OCI-LY1 (cell line): ENCODE measurements around the gene PPARGC1A.

Experiments used
- H2AFZ ChIP-seq: fragments of 200-600 bp; sonication (generic), shearing (Covaris generic); 2 replicates; pipeline ENCODE4 v1.6.0; 2014; ENCODE audit warnings: antibody characterized with exemption, mild to moderate bottlenecking, low read length
- H3F3A ChIP-seq: fragments of 200-600 bp; sonication (generic), shearing (Covaris generic); 2 replicates; pipeline ENCODE4 v1.6.0; 2014; ENCODE audit warnings: mild to moderate bottlenecking, antibody characterized with exemption, low read length, moderate library complexity; ENCODE audit not compliant: insufficient read depth
- H3K27ac ChIP-seq: fragments of 200-600 bp; sonication (generic); 2 replicates; pipeline ENCODE4 v1.5.1; 2014; ENCODE audit warnings: low read length, mixed run types, mild to moderate bottlenecking, low read depth; ENCODE audit not compliant: poor library complexity, severe bottlenecking
- H3K27me3 ChIP-seq: fragments of 200-600 bp; sonication (generic); 2 replicates; pipeline ENCODE4 v1.6.0; 2014; ENCODE audit warnings: antibody characterized with exemption, mild to moderate bottlenecking, low read length, moderate library complexity; ENCODE audit not compliant: insufficient read depth
- H3K36me3 ChIP-seq: fragments of 200-600 bp; sonication (generic); 2 replicates; pipeline ENCODE4 v1.6.1; 2014; ENCODE audit warnings: mild to moderate bottlenecking, antibody characterized with exemption, low read length, moderate library complexity, mixed read lengths; ENCODE audit not compliant: insufficient read depth
- H3K4me1 ChIP-seq: fragments of 200-600 bp; sonication (generic); 2 replicates; pipeline ENCODE4 v1.5.1; 2014; ENCODE audit warnings: mild to moderate bottlenecking, low read length, moderate library complexity; ENCODE audit not compliant: insufficient read depth, severe bottlenecking
- H3K4me2 ChIP-seq: fragments of 200-600 bp; sonication (generic), shearing (Covaris generic); 2 replicates; pipeline ENCODE4 v1.6.1; 2014; ENCODE audit warnings: low read length
- H3K4me3 ChIP-seq: fragments of 200-600 bp; sonication (generic); 2 replicates; pipeline ENCODE4 v1.5.1; 2014; ENCODE audit warnings: low read length, low read depth, mild to moderate bottlenecking, mixed read lengths; ENCODE audit not compliant: poor library complexity, severe bottlenecking
- H3K79me2 ChIP-seq: fragments of 200-600 bp; shearing (Covaris generic); 2 replicates; pipeline ENCODE4 v1.6.1; 2016; ENCODE audit warnings: mixed run types, low read length, mixed read lengths; ENCODE audit not compliant: insufficient read depth
- H3K9ac ChIP-seq: fragments of 200-600 bp; sonication (generic), shearing (Covaris generic); 2 replicates; pipeline ENCODE4 v1.6.1; 2014; ENCODE audit warnings: mild to moderate bottlenecking, low read length, mixed read lengths
- H3K9me2 ChIP-seq: fragments of 200-600 bp; sonication (generic), shearing (Covaris generic); 2 replicates; pipeline ENCODE4 v1.6.1; 2014; ENCODE audit warnings: low read depth, mild to moderate bottlenecking, low read length, mixed read lengths
- H3K9me3 ChIP-seq: fragments of 200-600 bp; shearing (Covaris generic); 2 replicates; pipeline ENCODE4 v1.6.1; 2014; ENCODE audit warnings: low read length, mixed read lengths
- H4K20me1 ChIP-seq: fragments of 200-600 bp; sonication (generic), shearing (Covaris generic); 2 replicates; pipeline ENCODE4 v1.6.0; 2016; ENCODE audit warnings: mild to moderate bottlenecking, low read length; ENCODE audit not compliant: insufficient read depth
- EZH2 ChIP-seq: fragments of 200-600 bp; sonication (generic), shearing (Covaris generic); IDR thresholded peaks from 2 replicates; pipeline ENCODE4 v1.8.0; 2017; ENCODE audit warnings: borderline replicate concordance, mixed run types, mild to moderate bottlenecking, antibody characterized with exemption, low read length, moderate library complexity, mixed read lengths
- TF ChIP-seq, protein P1 (sequence below): fragments of 200-600 bp; sonication (generic), shearing (Covaris generic); IDR thresholded peaks from 2 replicates; pipeline ENCODE4 v1.5.1; 2017; ENCODE audit warnings: mild to moderate bottlenecking, antibody characterized with exemption, low read length, moderate library complexity, mixed read lengths

Gene PPARGC1A, protein sequence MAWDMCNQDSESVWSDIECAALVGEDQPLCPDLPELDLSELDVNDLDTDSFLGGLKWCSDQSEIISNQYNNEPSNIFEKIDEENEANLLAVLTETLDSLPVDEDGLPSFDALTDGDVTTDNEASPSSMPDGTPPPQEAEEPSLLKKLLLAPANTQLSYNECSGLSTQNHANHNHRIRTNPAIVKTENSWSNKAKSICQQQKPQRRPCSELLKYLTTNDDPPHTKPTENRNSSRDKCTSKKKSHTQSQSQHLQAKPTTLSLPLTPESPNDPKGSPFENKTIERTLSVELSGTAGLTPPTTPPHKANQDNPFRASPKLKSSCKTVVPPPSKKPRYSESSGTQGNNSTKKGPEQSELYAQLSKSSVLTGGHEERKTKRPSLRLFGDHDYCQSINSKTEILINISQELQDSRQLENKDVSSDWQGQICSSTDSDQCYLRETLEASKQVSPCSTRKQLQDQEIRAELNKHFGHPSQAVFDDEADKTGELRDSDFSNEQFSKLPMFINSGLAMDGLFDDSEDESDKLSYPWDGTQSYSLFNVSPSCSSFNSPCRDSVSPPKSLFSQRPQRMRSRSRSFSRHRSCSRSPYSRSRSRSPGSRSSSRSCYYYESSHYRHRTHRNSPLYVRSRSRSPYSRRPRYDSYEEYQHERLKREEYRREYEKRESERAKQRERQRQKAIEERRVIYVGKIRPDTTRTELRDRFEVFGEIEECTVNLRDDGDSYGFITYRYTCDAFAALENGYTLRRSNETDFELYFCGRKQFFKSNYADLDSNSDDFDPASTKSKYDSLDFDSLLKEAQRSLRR

DNA sequence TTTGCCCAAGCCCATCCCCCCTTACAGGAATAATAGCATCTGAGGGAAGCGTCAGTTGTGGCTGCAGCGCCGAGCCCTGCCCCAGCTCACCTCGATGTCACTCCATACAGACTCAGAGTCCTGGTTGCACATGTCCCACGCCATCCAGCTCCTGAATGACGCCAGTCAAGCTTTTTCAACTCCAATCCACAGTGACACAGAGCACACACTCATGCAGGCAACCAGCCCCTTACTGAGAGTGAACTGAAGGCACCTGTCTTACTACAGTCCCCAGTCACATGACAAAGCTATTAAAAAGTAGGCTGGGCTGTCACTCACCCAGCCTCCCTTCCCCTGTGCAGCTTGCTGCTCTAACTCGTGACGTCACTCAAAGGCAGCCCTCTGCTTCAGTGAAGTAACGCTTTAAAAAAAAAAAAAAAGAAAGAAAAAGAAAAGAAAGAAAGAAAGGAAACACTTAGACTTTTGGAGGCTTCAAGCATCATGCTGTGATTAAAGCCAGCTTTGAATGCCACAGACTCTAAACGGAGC, at the start of gene PPARGC1A:
PPARGC1A (minus strand) TSS at position 234 of the 528 bp plus-strand sequence; CDS start at position 144, 90 bp downstream.
- Histone ChIP-seq H3K9me3 (no peaks in the 10 kb centered on the region), H4K20me1 (no peaks in the 10 kb centered on the region), H3K79me2 (no peaks in the 10 kb centered on the region), H3K9ac (no peak within 1 kb of the TSS), H3K36me3 (no peaks in the 10 kb centered on the region), H3K27ac (no peak within 1 kb of the TSS), H3K9me2 (no peaks in the 10 kb centered on the region), H3K4me1 (no peaks in the 10 kb centered on the region), H3K4me2 (no peak within 1 kb of the TSS), H2AFZ (no peak within 1 kb of the TSS), H3K27me3 (no peaks in the 10 kb centered on the region), H3K4me3 (no peak within 1 kb of the TSS), H3F3A (no peaks in the 10 kb centered on the region)
- TF ChIP-seq, protein P1, sequence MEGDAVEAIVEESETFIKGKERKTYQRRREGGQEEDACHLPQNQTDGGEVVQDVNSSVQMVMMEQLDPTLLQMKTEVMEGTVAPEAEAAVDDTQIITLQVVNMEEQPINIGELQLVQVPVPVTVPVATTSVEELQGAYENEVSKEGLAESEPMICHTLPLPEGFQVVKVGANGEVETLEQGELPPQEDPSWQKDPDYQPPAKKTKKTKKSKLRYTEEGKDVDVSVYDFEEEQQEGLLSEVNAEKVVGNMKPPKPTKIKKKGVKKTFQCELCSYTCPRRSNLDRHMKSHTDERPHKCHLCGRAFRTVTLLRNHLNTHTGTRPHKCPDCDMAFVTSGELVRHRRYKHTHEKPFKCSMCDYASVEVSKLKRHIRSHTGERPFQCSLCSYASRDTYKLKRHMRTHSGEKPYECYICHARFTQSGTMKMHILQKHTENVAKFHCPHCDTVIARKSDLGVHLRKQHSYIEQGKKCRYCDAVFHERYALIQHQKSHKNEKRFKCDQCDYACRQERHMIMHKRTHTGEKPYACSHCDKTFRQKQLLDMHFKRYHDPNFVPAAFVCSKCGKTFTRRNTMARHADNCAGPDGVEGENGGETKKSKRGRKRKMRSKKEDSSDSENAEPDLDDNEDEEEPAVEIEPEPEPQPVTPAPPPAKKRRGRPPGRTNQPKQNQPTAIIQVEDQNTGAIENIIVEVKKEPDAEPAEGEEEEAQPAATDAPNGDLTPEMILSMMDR: no peak
- TF ChIP-seq EZH2: no peak

DNA sequence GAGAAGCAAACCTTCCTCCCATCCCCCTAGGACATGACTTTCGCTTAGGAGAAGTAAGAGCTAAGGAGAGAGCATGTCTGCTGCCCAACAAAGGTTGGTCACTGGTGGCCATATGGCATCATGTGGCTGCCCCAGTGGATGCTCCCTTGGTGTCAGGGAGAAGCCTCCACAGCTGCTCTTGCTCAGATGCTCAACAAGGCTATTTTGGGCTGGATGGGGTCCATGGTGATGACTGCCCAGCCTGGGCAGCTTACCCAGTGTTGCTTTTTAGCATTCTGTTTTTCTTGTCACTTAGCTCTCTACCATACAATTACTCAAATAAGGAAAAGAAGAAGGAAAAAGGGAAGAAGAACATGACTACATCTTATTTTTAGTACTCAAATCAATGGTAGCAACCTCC, 48.9 kb upstream of the PPARGC1A start:
- H3K4me3 ChIP-seq: no peak overlapping the region
- H2AFZ ChIP-seq: no peak overlapping the region
- H3K9ac ChIP-seq: no peak overlapping the region
- no peaks in the 10 kb centered on the region for H3K36me3 ChIP-seq
- H3K4me1 ChIP-seq: no peaks in the 10 kb centered on the region
- no peaks in the 10 kb centered on the region for H4K20me1 ChIP-seq
- H3K9me2 ChIP-seq: no peaks in the 10 kb centered on the region
- no peaks in the 10 kb centered on the region for H3K79me2 ChIP-seq
- H3K9me3 ChIP-seq: no peaks in the 10 kb centered on the region
- no peak overlapping the region for H3K4me2 ChIP-seq
- TF ChIP-seq EZH2: no peak
- TF ChIP-seq, protein P1: no peak
- H3K27me3 ChIP-seq: no peaks in the 10 kb centered on the region
- H3K27ac ChIP-seq: no peak overlapping the region
- H3F3A ChIP-seq: no peaks in the 10 kb centered on the region

DNA sequence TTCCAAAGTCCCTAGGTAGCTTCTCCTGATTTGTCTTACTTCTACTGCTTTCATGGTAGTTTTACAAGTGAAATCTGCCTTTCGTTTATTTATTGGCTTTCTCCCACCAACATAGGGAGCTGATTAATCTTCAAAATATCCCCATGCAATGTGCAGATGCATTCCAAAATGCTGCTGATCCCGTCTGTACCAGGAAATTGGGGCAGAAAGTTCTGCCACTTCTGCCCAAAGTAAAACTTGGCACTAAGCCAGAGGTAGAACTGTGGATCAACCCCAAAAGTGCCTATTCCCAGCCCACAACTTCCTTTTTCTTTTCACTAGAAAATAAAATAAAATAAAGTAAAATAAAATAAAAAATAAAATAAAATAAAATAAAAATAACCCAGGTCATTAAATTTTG, 47.3 kb upstream of the PPARGC1A start:
- H3K27ac ChIP-seq: no peak overlapping the region
- no peaks in the 10 kb centered on the region for H3F3A ChIP-seq
- no peaks in the 10 kb centered on the region for H3K36me3 ChIP-seq
- H3K9me3 ChIP-seq: no peaks in the 10 kb centered on the region
- no peaks in the 10 kb centered on the region for H3K9me2 ChIP-seq
- H3K9ac ChIP-seq: no peak overlapping the region
- H3K4me2 ChIP-seq: no peak overlapping the region
- no peaks in the 10 kb centered on the region for H4K20me1 ChIP-seq
- no peaks in the 10 kb centered on the region for H3K79me2 ChIP-seq
- no peaks in the 10 kb centered on the region for H3K4me1 ChIP-seq
- no peak overlapping the region for H2AFZ ChIP-seq
- no peak overlapping the region for H3K4me3 ChIP-seq
- TF ChIP-seq, protein P1: no peak
- no peak for TF ChIP-seq EZH2
- H3K27me3 ChIP-seq: no peaks in the 10 kb centered on the region
